ENCODE data around the gene NCBP3. TPM values are rescaled to one million over a fixed set of nuclear protein-coding genes. Genes with fewer than 3 reads are reported as not detected.

Gene NCBP3
- total and polyA plus RNA-seq, 9 of the 15 experiments (the other 6 are each of a cell fraction or from before 2014, with no cell fraction given): 3.1 to 25.5 (median 20.5) TPM

DNA sequence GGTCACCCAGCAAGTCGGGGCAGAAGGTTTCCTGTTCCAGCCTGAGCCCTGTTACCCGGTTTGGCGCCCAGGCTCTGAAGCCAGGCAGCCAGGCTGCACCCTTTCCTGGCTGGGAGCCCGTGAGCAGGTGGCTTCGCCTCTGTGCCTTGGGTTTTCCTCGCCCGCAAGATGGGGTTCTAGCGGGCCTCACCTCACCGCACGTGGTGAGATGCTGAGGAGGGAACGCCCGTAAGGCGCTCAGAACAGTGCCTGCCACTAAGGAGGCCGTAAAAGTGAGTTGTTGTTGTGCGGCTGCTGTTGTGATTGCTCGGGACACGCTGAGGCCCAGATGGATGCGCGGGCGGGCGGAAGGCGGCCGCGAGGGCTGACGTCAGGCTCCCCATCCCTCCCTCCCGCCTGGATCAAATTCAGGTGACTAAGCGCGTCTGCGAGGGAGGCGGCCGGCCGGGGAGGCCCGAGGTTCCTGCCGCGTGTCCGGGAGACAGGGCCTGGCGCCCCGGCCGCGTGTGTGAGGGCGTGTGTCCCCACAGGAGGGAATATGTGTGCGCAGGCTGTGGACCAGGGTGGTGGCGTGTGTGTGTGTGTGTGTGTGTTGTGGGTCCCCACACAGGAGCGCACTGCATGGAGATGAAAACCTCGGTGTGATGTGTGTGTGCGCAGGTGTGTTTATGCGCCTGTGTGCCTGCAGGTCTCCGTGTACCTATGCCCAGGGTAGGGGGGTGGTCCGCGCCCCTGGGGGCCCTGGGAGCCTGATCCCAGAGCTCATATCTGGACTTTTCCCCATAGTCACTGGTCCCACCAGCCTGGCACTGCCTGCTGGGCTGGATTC, 42.5 kb upstream of the NCBP3 start (continued):
- TF ChIP-seq RBM22 (IDR thresholded peaks at IDR 0.05; ENCODE audit: low read depth, low read length, poor library complexity, severe bottlenecking) (peak; percentile 19), SMAD3 (CRISPR knock-in tag; conservative IDR thresholded peaks at IDR 0.05) (no peak), HOXB6 (CRISPR knock-in tag; IDR thresholded peaks at IDR 0.05; ENCODE audit: borderline replicate concordance) (no peak), KDM1A (IDR thresholded peaks at IDR 0.05) (peak in 1 of 2 experiments; percentile 50; a peak in 1 of 4 replicates), SRSF9 (IDR thresholded peaks at IDR 0.05; ENCODE audit: borderline replicate concordance, low read depth, low read length) (no peak), RNF2 (IDR thresholded peaks at IDR 0.05) (peak; percentile 69; the same call in 1 of the 2 replicates), NCOR1 (IDR thresholded peaks at IDR 0.05) (0 out of 2 replicates have a peak, but pooled peaks have one; percentile 27), POLR2A (conservative IDR thresholded peaks at IDR 0.05) (peak; percentile 78), ZNF408 (CRISPR knock-in tag; IDR thresholded peaks at IDR 0.05; ENCODE audit: low read depth) (no peak), RBM15 (IDR thresholded peaks at IDR 0.05; ENCODE audit: insufficient read depth, low read length) (no peak), FOXK2 (conservative IDR thresholded peaks at IDR 0.05 in 1 of 2, IDR thresholded peaks at IDR 0.05 in 1 of 2; ENCODE audit: low read depth in 2 of 2) (peak; percentile 71 to 72; a peak in 3 of 4 replicates), NFE2 (IDR thresholded peaks at IDR 0.05; ENCODE audit: low read depth) (peak; percentile 77), CBFB (CRISPR knock-in tag; IDR thresholded peaks at IDR 0.05) (0 out of 2 replicates have a peak, but pooled peaks have one; percentile 24), ZNF282 (CRISPR knock-in tag; IDR thresholded peaks at IDR 0.05) (0 out of 2 replicates have a peak, but pooled peaks have one; percentile 24), BHLHE40 (IDR thresholded peaks at IDR 0.05; ENCODE audit: low read length) (0 out of 2 replicates have a peak, but pooled peaks have one; percentile 5), DMBX1 (CRISPR knock-in tag; IDR thresholded peaks at IDR 0.05; ENCODE audit: borderline replicate concordance) (peak; percentile 49; the same call in 1 of the 2 replicates), ZC3H8 (IDR thresholded peaks at IDR 0.05) (no peak)
- TF ChIP-seq, protein P1, sequence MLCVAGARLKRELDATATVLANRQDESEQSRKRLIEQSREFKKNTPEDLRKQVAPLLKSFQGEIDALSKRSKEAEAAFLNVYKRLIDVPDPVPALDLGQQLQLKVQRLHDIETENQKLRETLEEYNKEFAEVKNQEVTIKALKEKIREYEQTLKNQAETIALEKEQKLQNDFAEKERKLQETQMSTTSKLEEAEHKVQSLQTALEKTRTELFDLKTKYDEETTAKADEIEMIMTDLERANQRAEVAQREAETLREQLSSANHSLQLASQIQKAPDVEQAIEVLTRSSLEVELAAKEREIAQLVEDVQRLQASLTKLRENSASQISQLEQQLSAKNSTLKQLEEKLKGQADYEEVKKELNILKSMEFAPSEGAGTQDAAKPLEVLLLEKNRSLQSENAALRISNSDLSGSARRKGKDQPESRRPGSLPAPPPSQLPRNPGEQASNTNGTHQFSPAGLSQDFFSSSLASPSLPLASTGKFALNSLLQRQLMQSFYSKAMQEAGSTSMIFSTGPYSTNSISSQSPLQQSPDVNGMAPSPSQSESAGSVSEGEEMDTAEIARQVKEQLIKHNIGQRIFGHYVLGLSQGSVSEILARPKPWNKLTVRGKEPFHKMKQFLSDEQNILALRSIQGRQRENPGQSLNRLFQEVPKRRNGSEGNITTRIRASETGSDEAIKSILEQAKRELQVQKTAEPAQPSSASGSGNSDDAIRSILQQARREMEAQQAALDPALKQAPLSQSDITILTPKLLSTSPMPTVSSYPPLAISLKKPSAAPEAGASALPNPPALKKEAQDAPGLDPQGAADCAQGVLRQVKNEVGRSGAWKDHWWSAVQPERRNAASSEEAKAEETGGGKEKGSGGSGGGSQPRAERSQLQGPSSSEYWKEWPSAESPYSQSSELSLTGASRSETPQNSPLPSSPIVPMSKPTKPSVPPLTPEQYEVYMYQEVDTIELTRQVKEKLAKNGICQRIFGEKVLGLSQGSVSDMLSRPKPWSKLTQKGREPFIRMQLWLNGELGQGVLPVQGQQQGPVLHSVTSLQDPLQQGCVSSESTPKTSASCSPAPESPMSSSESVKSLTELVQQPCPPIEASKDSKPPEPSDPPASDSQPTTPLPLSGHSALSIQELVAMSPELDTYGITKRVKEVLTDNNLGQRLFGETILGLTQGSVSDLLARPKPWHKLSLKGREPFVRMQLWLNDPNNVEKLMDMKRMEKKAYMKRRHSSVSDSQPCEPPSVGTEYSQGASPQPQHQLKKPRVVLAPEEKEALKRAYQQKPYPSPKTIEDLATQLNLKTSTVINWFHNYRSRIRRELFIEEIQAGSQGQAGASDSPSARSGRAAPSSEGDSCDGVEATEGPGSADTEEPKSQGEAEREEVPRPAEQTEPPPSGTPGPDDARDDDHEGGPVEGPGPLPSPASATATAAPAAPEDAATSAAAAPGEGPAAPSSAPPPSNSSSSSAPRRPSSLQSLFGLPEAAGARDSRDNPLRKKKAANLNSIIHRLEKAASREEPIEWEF (CRISPR knock-in tag; IDR thresholded peaks at IDR 0.05): 0 out of 2 replicates have a peak, but pooled peaks have one; percentile 48
- TF ChIP-seq, protein P2, sequence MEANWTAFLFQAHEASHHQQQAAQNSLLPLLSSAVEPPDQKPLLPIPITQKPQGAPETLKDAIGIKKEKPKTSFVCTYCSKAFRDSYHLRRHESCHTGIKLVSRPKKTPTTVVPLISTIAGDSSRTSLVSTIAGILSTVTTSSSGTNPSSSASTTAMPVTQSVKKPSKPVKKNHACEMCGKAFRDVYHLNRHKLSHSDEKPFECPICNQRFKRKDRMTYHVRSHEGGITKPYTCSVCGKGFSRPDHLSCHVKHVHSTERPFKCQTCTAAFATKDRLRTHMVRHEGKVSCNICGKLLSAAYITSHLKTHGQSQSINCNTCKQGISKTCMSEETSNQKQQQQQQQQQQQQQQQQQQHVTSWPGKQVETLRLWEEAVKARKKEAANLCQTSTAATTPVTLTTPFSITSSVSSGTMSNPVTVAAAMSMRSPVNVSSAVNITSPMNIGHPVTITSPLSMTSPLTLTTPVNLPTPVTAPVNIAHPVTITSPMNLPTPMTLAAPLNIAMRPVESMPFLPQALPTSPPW (CRISPR knock-in tag; IDR thresholded peaks at IDR 0.05): peak; percentile 83
- TF ChIP-seq, protein P3, sequence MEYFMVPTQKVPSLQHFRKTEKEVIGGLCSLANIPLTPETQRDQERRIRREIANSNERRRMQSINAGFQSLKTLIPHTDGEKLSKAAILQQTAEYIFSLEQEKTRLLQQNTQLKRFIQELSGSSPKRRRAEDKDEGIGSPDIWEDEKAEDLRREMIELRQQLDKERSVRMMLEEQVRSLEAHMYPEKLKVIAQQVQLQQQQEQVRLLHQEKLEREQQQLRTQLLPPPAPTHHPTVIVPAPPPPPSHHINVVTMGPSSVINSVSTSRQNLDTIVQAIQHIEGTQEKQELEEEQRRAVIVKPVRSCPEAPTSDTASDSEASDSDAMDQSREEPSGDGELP (CRISPR knock-in tag; IDR thresholded peaks at IDR 0.05; ENCODE audit: borderline replicate concordance): peak; percentile 93
